ENCODE data around the gene PIF1.

DNA sequence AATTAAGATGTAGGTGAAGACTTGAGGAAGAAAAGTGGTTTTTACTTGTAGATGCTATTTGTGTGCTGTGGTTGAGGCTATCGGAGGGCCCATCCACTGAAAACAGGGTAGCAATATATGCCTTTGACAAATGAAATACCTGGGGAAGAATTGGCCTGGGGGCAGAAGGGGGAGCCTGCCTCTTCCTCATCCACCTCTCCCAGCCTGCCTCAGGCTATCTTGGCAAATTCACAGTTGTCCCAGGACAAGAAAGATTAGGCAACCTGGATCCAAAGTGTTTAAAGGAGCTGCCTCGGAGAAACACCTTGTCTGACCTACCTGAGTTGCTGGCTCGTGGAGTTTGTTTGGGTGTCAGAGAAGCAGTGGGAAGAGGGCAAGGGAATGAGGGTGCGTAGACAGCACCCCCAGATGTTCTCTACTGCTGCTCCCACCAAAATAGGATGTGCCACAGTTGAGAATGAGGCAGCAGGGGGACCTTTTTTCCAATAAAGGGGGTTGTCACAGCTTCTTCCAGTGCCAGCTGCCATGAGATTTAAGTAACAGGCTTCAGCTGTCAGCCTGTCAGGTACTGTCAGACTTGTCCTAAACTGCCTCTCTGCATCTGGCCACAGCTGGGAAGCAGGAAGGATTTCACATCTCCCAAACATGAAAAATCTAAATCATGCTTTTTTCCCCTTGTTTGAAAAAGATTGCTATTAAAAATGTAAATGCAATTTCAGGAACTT lies 25.5 kb upstream of the PIF1 start:
- TF ChIP-seq POLR2AphosphoS5 (IDR thresholded peaks at IDR 0.05; ENCODE audit: insufficient read depth in 1 of 2, low read depth in 1 of 2) = no peak
- TF ChIP-seq, protein P1, sequence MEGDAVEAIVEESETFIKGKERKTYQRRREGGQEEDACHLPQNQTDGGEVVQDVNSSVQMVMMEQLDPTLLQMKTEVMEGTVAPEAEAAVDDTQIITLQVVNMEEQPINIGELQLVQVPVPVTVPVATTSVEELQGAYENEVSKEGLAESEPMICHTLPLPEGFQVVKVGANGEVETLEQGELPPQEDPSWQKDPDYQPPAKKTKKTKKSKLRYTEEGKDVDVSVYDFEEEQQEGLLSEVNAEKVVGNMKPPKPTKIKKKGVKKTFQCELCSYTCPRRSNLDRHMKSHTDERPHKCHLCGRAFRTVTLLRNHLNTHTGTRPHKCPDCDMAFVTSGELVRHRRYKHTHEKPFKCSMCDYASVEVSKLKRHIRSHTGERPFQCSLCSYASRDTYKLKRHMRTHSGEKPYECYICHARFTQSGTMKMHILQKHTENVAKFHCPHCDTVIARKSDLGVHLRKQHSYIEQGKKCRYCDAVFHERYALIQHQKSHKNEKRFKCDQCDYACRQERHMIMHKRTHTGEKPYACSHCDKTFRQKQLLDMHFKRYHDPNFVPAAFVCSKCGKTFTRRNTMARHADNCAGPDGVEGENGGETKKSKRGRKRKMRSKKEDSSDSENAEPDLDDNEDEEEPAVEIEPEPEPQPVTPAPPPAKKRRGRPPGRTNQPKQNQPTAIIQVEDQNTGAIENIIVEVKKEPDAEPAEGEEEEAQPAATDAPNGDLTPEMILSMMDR (IDR thresholded peaks at IDR 0.05) = no peak
- no peak for TF ChIP-seq POLR2A (IDR thresholded peaks at IDR 0.05)

All from vagina (tissue), 2 donors.